H9 (cell line): ENCODE measurements around the gene ADGRB3. TPM values are rescaled to one million over a fixed set of nuclear protein-coding genes. Genes with fewer than 3 reads are reported as not detected.
"Not testable (repeated sequence)": the region's sequence is repeated elsewhere in the genome, so short reads cannot be mapped to it uniquely, and the experiment has no call there.

Source experiments
- DNase-seq: peaks from one replicate; pipeline ENCODE4 v3.0.0-alpha.2; 2017
- H2AFZ ChIP-seq: one replicate; pipeline ENCODE4 v1.6.1; 2013; ENCODE audit warnings: mild to moderate bottlenecking, low read length, control low read depth, moderate library complexity
- H2AK5ac ChIP-seq: 2 replicates; pipeline ENCODE4 v1.6.1; 2013; ENCODE audit warnings: low read length, control low read depth, mixed read lengths; ENCODE audit not compliant: insufficient read length
- H2BK120ac ChIP-seq: one replicate; pipeline ENCODE4 v1.6.1; 2013; ENCODE audit warnings: low read depth, mild to moderate bottlenecking, low read length, control low read depth, inconsistent platforms; ENCODE audit not compliant: poor library complexity, severe bottlenecking
- H2BK12ac ChIP-seq: 2 replicates; pipeline ENCODE4 v1.6.1; 2013; ENCODE audit warnings: low read length, control low read depth, mixed read lengths, low read depth; ENCODE audit not compliant: insufficient read length
- H2BK15ac ChIP-seq: 2 replicates; pipeline ENCODE4 v1.6.1; 2013; ENCODE audit warnings: low read depth, low read length, control low read depth
- H2BK20ac ChIP-seq: one replicate; pipeline ENCODE4 v1.6.1; 2013; ENCODE audit warnings: low read depth, mild to moderate bottlenecking, low read length, control low read depth, inconsistent platforms; ENCODE audit not compliant: poor library complexity, severe bottlenecking
- H2BK5ac ChIP-seq: 2 replicates; pipeline ENCODE4 v1.6.1; 2013; ENCODE audit warnings: low read length, control low read depth, mixed read lengths; ENCODE audit not compliant: insufficient read length
- H3K14ac ChIP-seq: 2 replicates; pipeline ENCODE4 v1.6.1; 2013; ENCODE audit warnings: low read length, control low read depth; ENCODE audit not compliant: insufficient read depth
- H3K18ac ChIP-seq: 2 replicates; pipeline ENCODE4 v1.6.1; 2013; ENCODE audit warnings: low read depth, mild to moderate bottlenecking, mixed read lengths, low read length, control low read depth; ENCODE audit not compliant: insufficient read length
- H3K23ac ChIP-seq: 2 replicates; pipeline ENCODE4 v1.6.1; 2013; ENCODE audit warnings: low read length, control low read depth, mixed read lengths, low read depth; ENCODE audit not compliant: insufficient read length
- H3K23me2 ChIP-seq: 2 replicates; pipeline ENCODE4 v1.6.1; 2013; ENCODE audit warnings: low read depth, mild to moderate bottlenecking, mixed read lengths, low read length, control low read depth; ENCODE audit not compliant: insufficient read length, poor library complexity, severe bottlenecking
- H3K27ac ChIP-seq: 2 replicates; pipeline ENCODE4 v1.5.1; 2013; ENCODE audit warnings: low read length, control low read depth, mixed read lengths, low read depth; ENCODE audit not compliant: insufficient read length
- H3K27me3 ChIP-seq: 2 replicates; pipeline ENCODE4 v1.6.1; 2013; ENCODE audit warnings: low read length, control low read depth, inconsistent platforms; ENCODE audit not compliant: insufficient read depth
- H3K4ac ChIP-seq: 2 replicates; pipeline ENCODE4 v1.6.1; 2013; ENCODE audit warnings: low read depth, mild to moderate bottlenecking, control low read depth, inconsistent platforms, low read length, moderate library complexity
- H3K4me1 ChIP-seq: 2 replicates; pipeline ENCODE4 v1.6.1; 2013; ENCODE audit warnings: low read length, control low read depth, inconsistent platforms; ENCODE audit not compliant: insufficient read depth
- H3K4me2 ChIP-seq: 2 replicates; pipeline ENCODE4 v1.6.1; 2013; ENCODE audit warnings: low read length, control low read depth, mixed read lengths; ENCODE audit not compliant: insufficient read length, insufficient read depth
- H3K56ac ChIP-seq: 2 replicates; pipeline ENCODE4 v1.6.1; 2013; ENCODE audit warnings: low read depth, mild to moderate bottlenecking, mixed read lengths, low read length, control low read depth; ENCODE audit not compliant: insufficient read length
- H3K79me1 ChIP-seq: 2 replicates; pipeline ENCODE4 v1.6.1; 2013; ENCODE audit warnings: low read depth, mild to moderate bottlenecking, moderate library complexity, low read length, control low read depth, inconsistent platforms; ENCODE audit not compliant: insufficient read depth, poor library complexity, severe bottlenecking
- H3K79me2 ChIP-seq: 2 replicates; pipeline ENCODE4 v1.6.1; 2013; ENCODE audit warnings: low read length, control low read depth, inconsistent platforms; ENCODE audit not compliant: insufficient read depth
- H3K9ac ChIP-seq: 2 replicates; pipeline ENCODE4 v1.6.1; 2013; ENCODE audit warnings: low read length, control low read depth, mixed read lengths; ENCODE audit not compliant: insufficient read length; ENCODE audit errors: extremely low read depth
- H3K9me3 ChIP-seq: one replicate; pipeline ENCODE4 v1.6.1; 2013; ENCODE audit warnings: low read depth, low read length, inconsistent platforms; ENCODE audit not compliant: control insufficient read depth
- H3T11ph ChIP-seq: one replicate; pipeline ENCODE4 v1.6.1; 2013; ENCODE audit warnings: mild to moderate bottlenecking, low read length, control low read depth, inconsistent platforms
- H4K20me1 ChIP-seq: one replicate; pipeline ENCODE4 v1.6.1; 2013; ENCODE audit not compliant: control insufficient read depth, insufficient read length, insufficient read depth
- H4K5ac ChIP-seq: 2 replicates; pipeline ENCODE4 v1.6.1; 2013; ENCODE audit warnings: low read depth, mild to moderate bottlenecking, mixed read lengths, low read length, control low read depth; ENCODE audit not compliant: insufficient read length
- H4K8ac ChIP-seq: replicated peaks from 2 replicates; pipeline ENCODE4 v1.6.1; 2013; ENCODE audit warnings: low read length, control low read depth, mixed read lengths, low read depth; ENCODE audit not compliant: insufficient read length
- H4K91ac ChIP-seq: 2 replicates; pipeline ENCODE4 v1.6.1; 2013; ENCODE audit warnings: low read depth, mild to moderate bottlenecking, moderate library complexity, mixed read lengths, low read length, control low read depth; ENCODE audit not compliant: insufficient read length
- H3K27ac Mint-ChIP-seq, 3 experiments: 2 replicates in 2 of 3; 3 replicates in 1 of 3; pipeline ENCODE4 v1.8.0; 2020 to 2021; ENCODE audit warnings: mixed read lengths in 3 of 3, mild to moderate bottlenecking in 1 of 3, moderate library complexity in 1 of 3
- H3K27me3 Mint-ChIP-seq: 2 replicates; pipeline ENCODE4 v1.8.0; 2021; ENCODE audit warnings: low read depth, mild to moderate bottlenecking, moderate library complexity, mixed read lengths
- H3K36me3 Mint-ChIP-seq, 3 experiments: 2 replicates in 2 of 3; 3 replicates in 1 of 3; pipeline ENCODE4 v1.8.0; 2020 to 2021; ENCODE audit warnings: low read depth in 3 of 3, mixed read lengths in 3 of 3; ENCODE audit not compliant: insufficient read depth in 1 of 3
- H3K4me1 Mint-ChIP-seq, 2 experiments: 2 replicates each; pipeline ENCODE4 v1.8.0; 2020; ENCODE audit warnings: mixed read lengths in 2 of 2
- H3K4me3 Mint-ChIP-seq, 2 experiments: 2 replicates in 1 of 2; 3 replicates in 1 of 2; pipeline ENCODE4 v1.8.0; 2020 to 2021; ENCODE audit warnings: mild to moderate bottlenecking in 2 of 2, mixed read lengths in 2 of 2, moderate library complexity in 1 of 2
- H3K9me3 Mint-ChIP-seq, 2 experiments: 2 replicates in 1 of 2; 3 replicates in 1 of 2; pipeline ENCODE4 v1.8.0; 2020; ENCODE audit warnings: mild to moderate bottlenecking in 2 of 2, mixed read lengths in 2 of 2, moderate library complexity in 1 of 2
- CTCF ChIP-seq: fragments of 200-600 bp; sonication (generic); conservative IDR thresholded peaks from 3 replicates; pipeline ENCODE4 v1.8.0; 2021; ENCODE audit warnings: antibody characterized with exemption, mild to moderate bottlenecking
- WGBS: extraction: QIAGEN DNeasy Blood & Tissue Kit; methylation state at CpG from one replicate; pipeline ENCODE4 v1.1.7; 2013; ENCODE audit warnings: missing lambda C conversion rate, low lambda C conversion rate, mixed read lengths; ENCODE audit not compliant: insufficient read length; ENCODE audit errors: extremely low coverage; 5-methylcytosine and 5-hydroxymethylcytosine counted together
- total RNA-seq: library from RNA; stranded (reverse); gene quantifications from 2 replicates; pipeline ENCODE4 v1.2.1, GENCODE V29; 2021

ADGRB3 gene
- total RNA-seq, 1 experiment from 2014 or later, result 0.37 TPM

- Histone ChIP-seq H3K79me2 (no peaks in the 10 kb centered on the region), H3K4me2 (no peak overlapping the region), H2AK5ac (no peak overlapping the region), H4K8ac (no peak overlapping the region), H4K5ac (no peak overlapping the region), H3K14ac (no peak overlapping the region), H2BK5ac (no peak overlapping the region), H3K27me3 (no peaks in the 10 kb centered on the region), H3K4ac (no peak overlapping the region), H3K79me1 (no peaks in the 10 kb centered on the region), H4K20me1 (no peaks in the 10 kb centered on the region), H3K27ac (no peak overlapping the region), H2BK20ac (no peak overlapping the region), H2AFZ (no peak overlapping the region), H2BK12ac (no peak overlapping the region), H3K23ac (no peak overlapping the region), H4K91ac (no peak overlapping the region), H3K56ac (no peak overlapping the region), H3T11ph (no peak overlapping the region), H2BK15ac (no peak overlapping the region), H3K4me1 (no peaks in the 10 kb centered on the region), H3K23me2 (no peaks in the 10 kb centered on the region), H3K9me3 (no peaks in the 10 kb centered on the region), H2BK120ac (no peak overlapping the region), H3K9ac (no peak overlapping the region), H3K18ac (no peak overlapping the region)
- DNase-seq, result no peak
- no peak overlapping the region for H3K27ac Mint-ChIP-seq
- WGBS, result no CpG with 5 or more reads among the region's 2 CpGs
- H3K4me3 Mint-ChIP-seq, result no peak overlapping the region
- no peaks in the 10 kb centered on the region for H3K27me3 Mint-ChIP-seq
- no peaks in the 10 kb centered on the region for H3K4me1 Mint-ChIP-seq
- peaks cover 0 to 7% (median 4%) of the 10 kb centered on the region in 3 experiments; a peak in 4 of 7 replicates for H3K36me3 Mint-ChIP-seq
- peaks cover 7 to 9% of the 10 kb centered on the region in 2 experiments for H3K9me3 Mint-ChIP-seq
- TF ChIP-seq CTCF, result no peak
These were observed 481.6 kb downstream of the ADGRB3 start for GRCh38 chr6:69116658-69117057.

GRCh38 chr6:69121461-69122406, 486.7 kb downstream of the ADGRB3 start:
- H3K27me3 ChIP-seq, H2BK120ac ChIP-seq, H3K27me3 Mint-ChIP-seq, H3K4me3 Mint-ChIP-seq, H3K79me1 ChIP-seq, H3K23ac ChIP-seq, H2AK5ac ChIP-seq, H3K4me1 ChIP-seq, H3K18ac ChIP-seq, H3K79me2 ChIP-seq, H3K9ac ChIP-seq, H3K4me1 Mint-ChIP-seq, H3K4me2 ChIP-seq, H4K5ac ChIP-seq, H3K4ac ChIP-seq, H2AFZ ChIP-seq, H3K14ac ChIP-seq, H3K36me3 Mint-ChIP-seq, DNase-seq, H3K27ac Mint-ChIP-seq, H2BK20ac ChIP-seq, H2BK12ac ChIP-seq, H3K9me3 ChIP-seq, H4K91ac ChIP-seq, H4K20me1 ChIP-seq, H3K23me2 ChIP-seq, H3K56ac ChIP-seq, H3T11ph ChIP-seq, H2BK15ac ChIP-seq, H3K27ac ChIP-seq, H2BK5ac ChIP-seq, H4K8ac ChIP-seq: not testable (repeated sequence)
- WGBS, result no CpG with 5 or more reads among the region's 51 CpGs
- H3K9me3 Mint-ChIP-seq, result peaks cover 10 to 18% of the 10 kb centered on the region in 2 experiments
